WTC11 (cell line): ENCODE data around the gene TBC1D23.

Source experiments
- ELF4 ChIP-seq: sonication (generic); formaldehyde crosslinking; IDR thresholded peaks from 2 replicates; pipeline ENCODE4 v1.8.1; 2022; ENCODE audit warnings: low read depth, mild to moderate bottlenecking, moderate library complexity, missing genetic modification reagents
- ESRRA ChIP-seq: sonication (generic); formaldehyde crosslinking; IDR thresholded peaks from 2 replicates; pipeline ENCODE4 v1.8.1; 2022; ENCODE audit warnings: mild to moderate bottlenecking, missing genetic modification reagents, borderline replicate concordance
- ETV6 ChIP-seq: sonication (generic); formaldehyde crosslinking; IDR thresholded peaks from 2 replicates; pipeline ENCODE4 v1.8.1; 2022; ENCODE audit warnings: mild to moderate bottlenecking, missing genetic modification reagents
- NR1H2 ChIP-seq: sonication (generic); formaldehyde crosslinking; IDR thresholded peaks from 2 replicates; pipeline ENCODE4 v1.9.0; 2021; ENCODE audit warnings: mild to moderate bottlenecking, moderate library complexity, missing genetic modification reagents
- RELA ChIP-seq: sonication (generic); formaldehyde crosslinking; IDR thresholded peaks from 2 replicates; pipeline ENCODE4 v1.8.1; 2022; ENCODE audit warnings: missing genetic modification reagents, mild to moderate bottlenecking, borderline replicate concordance
- TEAD1 ChIP-seq: sonication (generic); formaldehyde crosslinking; IDR thresholded peaks from 2 replicates; pipeline ENCODE4 v1.8.0; 2022; ENCODE audit warnings: mild to moderate bottlenecking, missing genetic modification reagents
- USF2 ChIP-seq: sonication (generic); formaldehyde crosslinking; IDR thresholded peaks from 2 replicates; pipeline ENCODE4 v1.8.1; 2023; ENCODE audit warnings: mild to moderate bottlenecking, missing genetic modification reagents, moderate library complexity
- ZBTB21 ChIP-seq: sonication (generic); formaldehyde crosslinking; IDR thresholded peaks from 2 replicates; pipeline ENCODE4 v1.8.1; 2023; ENCODE audit warnings: mild to moderate bottlenecking, missing genetic modification reagents, borderline replicate concordance
- ZNF138 ChIP-seq: sonication (generic); formaldehyde crosslinking; conservative IDR thresholded peaks from 2 replicates; pipeline ENCODE4 v1.8.1; 2022; ENCODE audit warnings: mild to moderate bottlenecking, moderate library complexity, missing genetic modification reagents
- ZNF232 ChIP-seq: sonication (generic); formaldehyde crosslinking; IDR thresholded peaks from 2 replicates; pipeline ENCODE4 v1.8.0; 2022; ENCODE audit warnings: mild to moderate bottlenecking, missing genetic modification reagents
- TF ChIP-seq, protein P1 (sequence below): fragments of 200-600 bp; IDR thresholded peaks from 2 replicates; pipeline ENCODE4 v1.8.0; 2022; ENCODE audit warnings: antibody characterized with exemption
- TF ChIP-seq, protein P2 (sequence below): sonication (generic); formaldehyde crosslinking; IDR thresholded peaks from 2 replicates; pipeline ENCODE4 v1.8.1; 2022; ENCODE audit warnings: mild to moderate bottlenecking, moderate library complexity, missing genetic modification reagents
- TF ChIP-seq, protein P3 (sequence below): sonication (generic); formaldehyde crosslinking; IDR thresholded peaks from 2 replicates; pipeline ENCODE4 v1.8.1; 2023; ENCODE audit warnings: mild to moderate bottlenecking, missing genetic modification reagents, borderline replicate concordance
- TF ChIP-seq, protein P4 (sequence below): sonication (generic); formaldehyde crosslinking; IDR thresholded peaks from 2 replicates; pipeline ENCODE4 v1.8.1; 2022; ENCODE audit warnings: mild to moderate bottlenecking, missing genetic modification reagents, moderate library complexity, borderline replicate concordance

GRCh38 chr3:100225193-100225592, 35.6 kb upstream of the TBC1D23 start:
- TF ChIP-seq, protein P1, sequence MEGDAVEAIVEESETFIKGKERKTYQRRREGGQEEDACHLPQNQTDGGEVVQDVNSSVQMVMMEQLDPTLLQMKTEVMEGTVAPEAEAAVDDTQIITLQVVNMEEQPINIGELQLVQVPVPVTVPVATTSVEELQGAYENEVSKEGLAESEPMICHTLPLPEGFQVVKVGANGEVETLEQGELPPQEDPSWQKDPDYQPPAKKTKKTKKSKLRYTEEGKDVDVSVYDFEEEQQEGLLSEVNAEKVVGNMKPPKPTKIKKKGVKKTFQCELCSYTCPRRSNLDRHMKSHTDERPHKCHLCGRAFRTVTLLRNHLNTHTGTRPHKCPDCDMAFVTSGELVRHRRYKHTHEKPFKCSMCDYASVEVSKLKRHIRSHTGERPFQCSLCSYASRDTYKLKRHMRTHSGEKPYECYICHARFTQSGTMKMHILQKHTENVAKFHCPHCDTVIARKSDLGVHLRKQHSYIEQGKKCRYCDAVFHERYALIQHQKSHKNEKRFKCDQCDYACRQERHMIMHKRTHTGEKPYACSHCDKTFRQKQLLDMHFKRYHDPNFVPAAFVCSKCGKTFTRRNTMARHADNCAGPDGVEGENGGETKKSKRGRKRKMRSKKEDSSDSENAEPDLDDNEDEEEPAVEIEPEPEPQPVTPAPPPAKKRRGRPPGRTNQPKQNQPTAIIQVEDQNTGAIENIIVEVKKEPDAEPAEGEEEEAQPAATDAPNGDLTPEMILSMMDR: no peak
- TF ChIP-seq, protein P2, sequence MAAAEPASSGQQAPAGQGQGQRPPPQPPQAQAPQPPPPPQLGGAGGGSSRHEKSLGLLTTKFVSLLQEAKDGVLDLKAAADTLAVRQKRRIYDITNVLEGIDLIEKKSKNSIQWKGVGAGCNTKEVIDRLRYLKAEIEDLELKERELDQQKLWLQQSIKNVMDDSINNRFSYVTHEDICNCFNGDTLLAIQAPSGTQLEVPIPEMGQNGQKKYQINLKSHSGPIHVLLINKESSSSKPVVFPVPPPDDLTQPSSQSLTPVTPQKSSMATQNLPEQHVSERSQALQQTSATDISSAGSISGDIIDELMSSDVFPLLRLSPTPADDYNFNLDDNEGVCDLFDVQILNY: no peak
- TF ChIP-seq ELF4 (CRISPR knock-in tag): no peak
- TF ChIP-seq, protein P3, sequence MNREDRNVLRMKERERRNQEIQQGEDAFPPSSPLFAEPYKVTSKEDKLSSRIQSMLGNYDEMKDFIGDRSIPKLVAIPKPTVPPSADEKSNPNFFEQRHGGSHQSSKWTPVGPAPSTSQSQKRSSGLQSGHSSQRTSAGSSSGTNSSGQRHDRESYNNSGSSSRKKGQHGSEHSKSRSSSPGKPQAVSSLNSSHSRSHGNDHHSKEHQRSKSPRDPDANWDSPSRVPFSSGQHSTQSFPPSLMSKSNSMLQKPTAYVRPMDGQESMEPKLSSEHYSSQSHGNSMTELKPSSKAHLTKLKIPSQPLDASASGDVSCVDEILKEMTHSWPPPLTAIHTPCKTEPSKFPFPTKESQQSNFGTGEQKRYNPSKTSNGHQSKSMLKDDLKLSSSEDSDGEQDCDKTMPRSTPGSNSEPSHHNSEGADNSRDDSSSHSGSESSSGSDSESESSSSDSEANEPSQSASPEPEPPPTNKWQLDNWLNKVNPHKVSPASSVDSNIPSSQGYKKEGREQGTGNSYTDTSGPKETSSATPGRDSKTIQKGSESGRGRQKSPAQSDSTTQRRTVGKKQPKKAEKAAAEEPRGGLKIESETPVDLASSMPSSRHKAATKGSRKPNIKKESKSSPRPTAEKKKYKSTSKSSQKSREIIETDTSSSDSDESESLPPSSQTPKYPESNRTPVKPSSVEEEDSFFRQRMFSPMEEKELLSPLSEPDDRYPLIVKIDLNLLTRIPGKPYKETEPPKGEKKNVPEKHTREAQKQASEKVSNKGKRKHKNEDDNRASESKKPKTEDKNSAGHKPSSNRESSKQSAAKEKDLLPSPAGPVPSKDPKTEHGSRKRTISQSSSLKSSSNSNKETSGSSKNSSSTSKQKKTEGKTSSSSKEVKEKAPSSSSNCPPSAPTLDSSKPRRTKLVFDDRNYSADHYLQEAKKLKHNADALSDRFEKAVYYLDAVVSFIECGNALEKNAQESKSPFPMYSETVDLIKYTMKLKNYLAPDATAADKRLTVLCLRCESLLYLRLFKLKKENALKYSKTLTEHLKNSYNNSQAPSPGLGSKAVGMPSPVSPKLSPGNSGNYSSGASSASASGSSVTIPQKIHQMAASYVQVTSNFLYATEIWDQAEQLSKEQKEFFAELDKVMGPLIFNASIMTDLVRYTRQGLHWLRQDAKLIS (CRISPR knock-in tag): no peak
- no peak for TF ChIP-seq RELA (CRISPR knock-in tag)
- no peak for TF ChIP-seq ETV6 (CRISPR knock-in tag)
- no peak for TF ChIP-seq NR1H2 (CRISPR knock-in tag)
- TF ChIP-seq TEAD1 (CRISPR knock-in tag): no peak
- no peak for TF ChIP-seq USF2 (CRISPR knock-in tag)
- no peak for TF ChIP-seq ZNF232 (CRISPR knock-in tag)
- TF ChIP-seq, protein P4, sequence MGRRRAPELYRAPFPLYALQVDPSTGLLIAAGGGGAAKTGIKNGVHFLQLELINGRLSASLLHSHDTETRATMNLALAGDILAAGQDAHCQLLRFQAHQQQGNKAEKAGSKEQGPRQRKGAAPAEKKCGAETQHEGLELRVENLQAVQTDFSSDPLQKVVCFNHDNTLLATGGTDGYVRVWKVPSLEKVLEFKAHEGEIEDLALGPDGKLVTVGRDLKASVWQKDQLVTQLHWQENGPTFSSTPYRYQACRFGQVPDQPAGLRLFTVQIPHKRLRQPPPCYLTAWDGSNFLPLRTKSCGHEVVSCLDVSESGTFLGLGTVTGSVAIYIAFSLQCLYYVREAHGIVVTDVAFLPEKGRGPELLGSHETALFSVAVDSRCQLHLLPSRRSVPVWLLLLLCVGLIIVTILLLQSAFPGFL (CRISPR knock-in tag): no peak
- no peak for TF ChIP-seq ZBTB21 (CRISPR knock-in tag)
- no peak for TF ChIP-seq ZNF138 (CRISPR knock-in tag)
- TF ChIP-seq ESRRA (CRISPR knock-in tag): no peak
